Islet precursor cell (in vitro differentiated cells): ENCODE results near the gene FIGNL2.

Experiments
- DNase-seq: peaks from one replicate; pipeline ENCODE4 v3.0.0-alpha.2; 2018

The FIGNL2 gene

GRCh38 chr12:51873251-51873994 lies 24.9 kb upstream of the FIGNL2 start:
- peak; percentile 57 for DNase-seq

GRCh38 chr12:51872689-51872981 lies 24.1 kb upstream of the FIGNL2 start:
- DNase-seq = no peak

DNA sequence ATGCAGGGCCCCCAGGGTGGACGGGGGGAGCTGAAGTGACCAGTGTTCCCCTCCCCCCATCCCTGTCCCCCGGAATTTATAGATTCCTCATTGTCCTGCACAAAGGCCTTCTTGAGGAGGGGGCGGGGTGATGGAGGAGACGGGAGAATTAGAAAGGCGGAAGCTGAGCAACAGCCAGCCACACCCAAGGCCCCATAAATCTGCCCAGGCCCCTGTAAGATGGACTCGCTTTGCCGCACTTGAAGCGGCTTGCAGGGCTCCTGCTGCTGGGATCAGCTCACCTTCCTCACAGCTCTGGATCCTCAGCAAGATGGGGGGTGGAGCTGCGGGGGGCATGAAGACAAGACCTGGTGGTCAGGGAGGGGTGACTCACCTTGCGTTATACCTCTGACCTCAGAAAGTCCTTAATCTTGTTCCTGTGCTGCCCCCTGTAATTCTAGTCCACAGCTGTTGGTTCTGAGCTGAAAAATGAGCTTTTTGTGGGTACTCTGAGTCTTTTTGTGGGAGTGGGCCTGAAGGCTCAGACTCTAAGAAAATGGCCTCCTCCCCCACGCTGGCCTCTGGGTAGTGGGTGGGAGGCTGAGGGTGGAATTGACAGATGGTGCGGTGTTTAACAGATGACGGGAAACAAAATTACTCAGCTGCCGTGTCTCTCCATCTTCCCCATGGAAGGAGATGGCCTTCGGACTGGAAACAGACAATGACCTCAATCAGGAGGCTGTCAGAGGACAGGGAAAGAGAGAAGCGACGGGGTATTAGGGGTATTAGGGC lies 23.6 kb upstream of the FIGNL2 start:
- peak; percentile 58 for DNase-seq

- no peak for DNase-seq
Observed at GRCh38 chr12:51871126-51871525, 22.6 kb upstream of the FIGNL2 start.

GRCh38 chr12:51870504-51870903 lies 22.0 kb upstream of the FIGNL2 start:
- peak; percentile 55 for DNase-seq

DNA sequence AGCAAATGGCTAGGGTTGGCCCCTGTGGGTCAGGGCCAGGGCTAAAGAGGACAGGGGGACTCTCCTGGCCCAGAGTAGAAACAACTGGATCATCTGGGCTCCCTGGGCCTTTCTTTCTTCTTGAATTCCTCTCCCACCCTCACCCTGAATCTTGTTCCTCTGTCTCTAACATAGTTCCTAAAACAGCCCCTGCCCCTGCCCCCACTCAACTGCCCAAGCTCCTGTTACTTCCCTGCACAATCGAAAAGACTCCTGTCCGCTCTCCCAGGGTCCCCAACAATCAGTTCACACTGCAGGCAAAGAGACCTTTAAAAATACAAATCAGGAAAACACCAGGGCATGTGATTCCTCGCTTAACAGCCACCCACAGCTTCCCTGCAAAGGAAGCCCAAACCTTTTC lies 21.4 kb upstream of the FIGNL2 start:
- no peak for DNase-seq

GRCh38 chr12:51869496-51869865 lies 21.0 kb upstream of the FIGNL2 start:
- peak; percentile 75 for DNase-seq

DNA sequence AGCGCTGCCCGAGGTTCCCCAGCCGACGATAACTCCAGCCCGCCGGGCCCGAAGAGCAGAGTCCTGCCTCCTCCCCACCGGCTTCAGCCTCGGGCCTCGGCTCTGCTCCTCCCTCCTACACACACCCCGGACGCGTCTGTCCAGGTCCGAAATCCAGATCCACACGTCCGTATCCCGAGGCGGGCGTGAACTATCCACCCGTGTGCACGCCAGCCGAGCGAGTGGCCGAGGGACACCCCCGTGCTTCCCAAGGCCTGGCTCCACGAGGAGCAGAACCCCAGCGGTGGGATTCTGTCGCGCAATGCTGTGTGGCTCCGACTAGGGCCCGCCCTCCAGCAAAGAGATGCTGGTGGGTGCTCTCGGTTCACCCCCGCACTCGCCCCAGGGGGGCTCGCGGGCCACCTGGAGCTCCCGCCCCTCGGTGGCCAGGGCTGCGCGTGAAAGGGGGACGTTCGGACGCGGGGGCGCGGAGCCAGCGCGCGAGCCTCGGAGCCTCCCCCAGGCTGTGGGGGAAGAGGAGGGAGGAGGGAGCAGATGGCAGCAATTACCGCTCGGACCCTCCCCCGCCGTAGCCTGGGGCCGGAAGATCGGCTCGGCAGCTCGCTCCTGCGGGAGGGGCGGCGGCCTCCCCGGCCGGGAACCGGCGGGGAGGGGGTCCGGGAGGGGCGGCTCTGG lies 20.4 kb upstream of the FIGNL2 start:
- peak; percentile 83 for DNase-seq

DNA sequence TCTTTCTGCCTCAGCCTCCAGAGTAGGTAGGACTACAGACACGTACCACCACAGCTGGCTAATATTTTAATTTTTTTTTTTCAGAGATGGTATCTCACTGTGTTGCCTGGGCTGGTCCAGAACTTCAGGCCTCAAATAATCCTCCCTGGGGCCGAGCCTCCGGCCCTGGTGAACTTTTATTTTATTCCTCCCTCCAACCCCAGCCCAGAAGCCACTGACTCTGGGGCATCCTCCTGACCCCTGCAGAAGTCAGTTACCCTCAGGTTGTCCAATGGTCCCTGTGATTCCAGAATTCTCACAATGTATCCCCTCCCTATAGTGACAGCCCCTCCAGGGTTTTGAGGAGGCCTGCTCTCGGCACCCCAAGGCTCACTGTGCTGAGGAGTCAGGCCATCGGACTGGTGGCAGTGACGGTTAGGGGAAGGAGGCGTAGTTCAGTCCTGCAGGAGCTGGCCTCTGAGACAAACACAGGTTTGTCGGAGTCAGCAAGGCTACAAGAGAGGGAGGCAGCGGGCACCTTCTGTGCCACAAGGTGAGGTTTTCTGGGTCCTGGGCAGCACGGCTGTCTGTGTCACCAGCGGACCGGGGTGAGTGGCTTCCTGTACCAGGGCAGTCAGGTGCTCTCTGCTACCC lies 19.4 kb upstream of the FIGNL2 start:
- DNase-seq = peak; percentile 57

DNA sequence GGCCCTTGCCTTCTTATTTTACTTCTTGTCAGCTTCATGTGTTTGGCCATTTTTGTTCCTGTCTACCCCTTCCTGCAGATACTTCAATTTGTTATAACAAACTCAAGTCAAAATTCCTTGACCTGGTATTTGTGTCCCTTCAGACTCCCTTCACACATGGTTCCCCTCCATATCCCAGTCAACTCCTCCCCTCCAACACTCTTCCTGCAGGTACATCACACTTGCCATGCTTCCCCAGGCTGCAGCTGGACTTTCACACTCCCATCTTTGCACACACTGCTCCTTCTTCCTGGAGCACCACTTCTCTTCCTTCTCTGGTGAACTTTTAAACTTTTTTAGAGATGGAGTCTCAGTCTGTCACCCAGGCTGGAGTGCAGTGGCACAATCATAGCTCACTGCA lies 18.9 kb upstream of the FIGNL2 start:
- DNase-seq = peak; percentile 48

DNA sequence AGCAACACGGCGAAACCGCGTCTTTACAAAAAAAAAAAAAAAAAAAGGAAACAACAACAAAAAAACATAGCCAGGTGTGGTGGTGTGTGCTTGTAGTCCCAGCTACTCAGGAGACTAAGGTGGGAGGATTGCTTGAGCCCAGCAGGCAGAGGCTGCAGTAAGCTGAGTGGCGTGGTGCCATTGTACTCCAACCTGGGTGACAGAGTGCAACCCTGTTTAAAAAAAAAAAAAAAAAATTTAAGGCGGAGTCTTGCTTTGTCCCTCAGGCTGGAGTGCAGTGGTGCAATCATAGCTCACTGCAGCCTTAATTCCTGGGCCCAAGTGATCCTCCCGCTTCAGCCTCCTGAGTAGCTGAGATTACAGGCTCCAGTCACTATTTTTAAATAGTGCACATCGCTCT lies 18.2 kb upstream of the FIGNL2 start:
- peak; percentile 59 for DNase-seq

DNA sequence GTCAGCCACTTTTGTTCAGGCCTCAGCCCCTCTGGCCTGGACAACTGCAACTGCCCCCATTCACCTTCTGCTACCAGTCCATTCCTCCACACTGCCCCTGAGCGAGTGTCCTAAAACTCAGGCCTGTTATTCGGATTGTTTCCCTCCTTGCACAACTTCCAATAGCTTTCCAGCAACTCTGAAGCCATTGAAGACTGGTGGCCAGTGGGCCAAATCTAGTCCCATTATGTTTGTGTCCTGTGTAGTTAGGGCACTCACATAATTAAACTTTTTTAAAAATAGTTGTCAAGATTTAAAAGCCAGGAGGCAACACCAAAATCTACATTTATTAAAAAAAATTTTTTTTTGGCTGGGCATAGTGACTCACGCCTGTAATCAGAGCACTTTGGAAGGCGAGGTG lies 17.8 kb upstream of the FIGNL2 start:
- DNase-seq = no peak

DNA sequence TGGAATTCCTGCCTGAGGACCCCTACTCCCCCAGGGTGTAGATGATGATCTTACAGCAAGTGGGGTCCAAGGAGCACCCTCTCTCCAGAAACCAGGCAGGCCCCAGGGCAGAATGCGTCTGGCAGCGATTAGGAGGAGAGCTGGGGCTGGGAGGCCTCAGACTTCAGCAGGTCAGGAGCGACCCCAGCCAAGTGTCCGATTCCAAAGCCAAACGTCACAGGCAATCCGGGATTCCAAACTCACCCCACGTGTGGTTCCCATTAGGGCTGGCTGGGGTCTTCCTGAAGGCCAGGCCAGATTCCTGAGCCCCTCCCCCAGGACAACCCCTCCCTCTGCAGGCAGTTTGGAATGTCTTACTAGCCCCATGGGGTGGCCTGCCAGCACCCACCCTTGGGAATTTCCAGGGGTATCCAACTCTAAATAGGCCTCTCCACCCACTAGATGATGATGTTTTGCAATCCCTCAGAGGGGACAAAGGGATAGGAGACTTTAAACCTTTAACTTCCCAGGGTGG lies 17.3 kb upstream of the FIGNL2 start:
- DNase-seq = peak; percentile 83

GRCh38 chr12:51864833-51865670 lies 16.5 kb upstream of the FIGNL2 start:
- DNase-seq = peak; percentile 94

- DNase-seq = peak; percentile 96
Observed at GRCh38 chr12:51863933-51864832, 15.7 kb upstream of the FIGNL2 start.

GRCh38 chr12:51863363-51863932 lies 14.9 kb upstream of the FIGNL2 start:
- DNase-seq = no peak

- no peak for DNase-seq
Observed at GRCh38 chr12:51862947-51863346, 14.4 kb upstream of the FIGNL2 start.

- DNase-seq = no peak
Observed at GRCh38 chr12:51860986-51861385, 12.5 kb upstream of the FIGNL2 start.

DNA sequence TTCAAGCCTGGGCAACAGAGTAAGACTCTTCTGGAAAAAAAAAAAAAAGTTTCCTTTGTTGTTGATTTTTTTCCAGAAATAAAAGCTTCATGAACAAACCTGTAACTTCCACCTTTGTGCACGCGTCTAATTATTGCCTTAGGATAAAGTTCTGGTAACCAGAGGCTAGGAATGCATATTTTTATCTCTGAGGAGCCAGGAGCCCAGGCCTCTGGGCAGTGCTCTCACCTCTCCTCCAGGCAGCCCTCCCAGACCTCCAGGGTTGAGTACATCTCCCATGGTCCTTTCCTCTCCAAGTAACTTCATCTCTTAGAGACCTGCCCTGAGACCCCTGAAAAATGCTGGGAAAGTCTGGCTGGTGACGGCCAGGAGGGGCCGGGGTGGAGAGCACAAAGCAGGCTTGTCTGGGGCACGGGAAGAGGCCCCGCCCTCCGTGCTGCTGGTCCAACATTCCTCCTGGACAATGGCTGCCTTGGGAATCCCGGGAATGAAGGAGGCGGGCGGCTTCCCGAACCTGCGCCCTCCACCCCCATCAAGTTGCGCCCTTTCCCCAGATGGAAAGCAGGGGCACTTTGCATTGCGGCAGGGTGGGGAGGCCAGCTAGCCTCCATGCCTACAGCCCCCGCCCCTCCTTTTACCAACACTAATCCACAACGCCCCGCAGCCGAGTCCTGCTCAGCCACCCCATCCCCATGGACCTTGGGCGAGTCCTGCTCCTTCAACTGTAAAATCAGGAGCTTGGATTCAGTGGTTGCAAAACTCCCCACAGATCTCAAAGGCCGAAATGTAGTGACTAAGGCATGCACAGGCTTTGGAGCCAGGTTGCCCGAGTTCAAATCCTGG lies 7.3 kb upstream of the FIGNL2 start:
- DNase-seq = peak; percentile 98
